ENCODE results near the gene LRRC66. TPM values are rescaled to one million over a fixed set of nuclear protein-coding genes. Genes with fewer than 3 reads are reported as not detected.

The LRRC66 gene
- polyA plus RNA-seq, 1 donor from 2014 or later = 0.45 TPM

DNA sequence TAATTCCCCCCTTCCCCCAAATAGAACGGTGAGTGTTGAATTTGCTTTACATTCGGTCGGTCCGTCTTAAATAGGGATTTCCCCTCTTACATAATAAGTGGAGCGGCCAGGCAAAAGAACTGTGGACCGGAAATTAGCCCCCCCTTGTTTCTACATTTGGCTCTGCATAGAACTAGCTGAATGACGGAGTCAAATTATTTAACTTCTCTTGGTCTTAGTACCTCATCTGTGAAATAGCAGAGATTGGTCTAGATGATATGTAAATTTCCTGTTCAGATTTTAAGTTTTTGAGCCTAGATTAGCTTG, 32.3 kb upstream of the LRRC66 start:
- Histone ChIP-seq H3K36me3 (ENCODE audit: insufficient read depth, low read length) (no peaks in the 10 kb centered on the region), H3K4me2 (ENCODE audit: low read length) (no peak overlapping the region)

DNA sequence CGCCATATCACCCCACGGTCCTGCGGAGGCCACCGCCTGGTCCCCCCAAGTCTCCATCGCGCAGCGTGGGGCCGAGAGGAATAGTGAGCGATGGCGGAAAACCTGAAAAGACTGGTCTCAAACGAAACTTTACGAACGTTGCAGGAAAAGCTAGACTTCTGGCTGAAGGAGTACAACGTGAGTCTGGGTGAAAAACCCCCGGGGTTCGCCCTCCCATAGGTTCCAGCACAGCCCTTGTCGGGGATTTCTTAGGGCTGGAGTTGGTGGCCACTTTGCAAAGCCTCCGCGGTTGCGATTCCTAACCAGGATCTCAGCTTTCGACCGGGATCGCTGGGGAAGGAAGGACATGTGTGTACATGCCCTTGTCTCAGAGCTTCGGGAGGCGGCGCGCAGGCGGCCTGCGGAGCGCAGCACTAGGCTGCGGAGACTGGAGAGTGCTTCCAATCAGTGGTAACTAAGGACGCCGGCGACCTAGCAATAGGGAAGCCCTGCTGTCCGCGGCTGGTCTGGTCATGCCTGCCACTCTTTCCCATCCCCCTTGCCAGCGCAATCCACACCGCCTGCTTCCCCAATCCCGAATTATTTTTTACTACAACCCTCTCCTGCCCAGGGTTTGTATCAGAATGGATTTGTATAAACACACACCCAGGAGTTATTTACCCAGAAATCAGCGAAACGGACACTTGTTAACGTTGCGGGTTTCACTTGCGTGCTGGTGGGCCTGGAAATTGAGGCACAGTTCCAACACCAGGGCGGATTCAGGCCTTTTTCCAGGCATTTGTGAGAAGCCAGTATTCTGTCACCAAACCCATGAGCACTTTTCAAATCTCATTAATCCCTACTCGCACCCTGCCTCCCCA, 31.7 kb upstream of the LRRC66 start:
- H3K27me3 ChIP-seq (ENCODE audit: insufficient read depth, low read depth, low read length) = peaks cover 27% of the 10 kb centered on the region
- no peaks in the 10 kb centered on the region for H3F3A ChIP-seq (ENCODE audit: insufficient read depth, low read length, poor library complexity, severe bottlenecking)
- no peak overlapping the region for H3K9ac ChIP-seq (ENCODE audit: low read length)
- H3K9me3 ChIP-seq (ENCODE audit: low read length) = peaks cover 11% of the 10 kb centered on the region
- no peak overlapping the region for H3K4me2 ChIP-seq (ENCODE audit: low read length)
- no peaks in the 10 kb centered on the region for H4K20me1 ChIP-seq (ENCODE audit: insufficient read depth)
- H3K4me3 ChIP-seq (ENCODE audit: low read length) = peak overlapping the region; percentile 60
- no peaks in the 10 kb centered on the region for H3K36me3 ChIP-seq (ENCODE audit: insufficient read depth, low read length)
- H2AFZ ChIP-seq (ENCODE audit: low read depth, low read length) = no peak overlapping the region
- no peaks in the 10 kb centered on the region for H3K79me2 ChIP-seq (replicated peaks; ENCODE audit: insufficient read depth, low read length)
- H3K9me2 ChIP-seq (ENCODE audit: insufficient read depth, low read length) = no peaks in the 10 kb centered on the region
- H3K27ac ChIP-seq (ENCODE audit: low read length) = no peak overlapping the region
- no peak for TF ChIP-seq MXI1 (conservative IDR thresholded peaks at IDR 0.05; ENCODE audit: poor library complexity, severe bottlenecking)
- TF ChIP-seq RAD21 (conservative IDR thresholded peaks at IDR 0.05) = no peak
- no peak for TF ChIP-seq EZH2 (IDR thresholded peaks at IDR 0.05; ENCODE audit: borderline replicate concordance, insufficient read depth, low read length, poor library complexity, severe bottlenecking)
- no peak for TF ChIP-seq REST (IDR thresholded peaks at IDR 0.05; ENCODE audit: borderline replicate concordance)
- no peak for TF ChIP-seq POLR2AphosphoS5 (IDR thresholded peaks at IDR 0.05)
- TF ChIP-seq CTCF (IDR thresholded peaks at IDR 0.05; ENCODE audit: poor library complexity, severe bottlenecking) = no peak

More for the DNA sequence above, 32.3 kb upstream of the LRRC66 start:
- Histone ChIP-seq H3K79me2 (replicated peaks; ENCODE audit: insufficient read depth, low read length) (no peaks in the 10 kb centered on the region), H4K20me1 (ENCODE audit: insufficient read depth) (no peaks in the 10 kb centered on the region), H3F3A (ENCODE audit: insufficient read depth, low read length, poor library complexity, severe bottlenecking) (no peaks in the 10 kb centered on the region), H2AFZ (ENCODE audit: low read depth, low read length) (no peak overlapping the region), H3K9ac (ENCODE audit: low read length) (no peak overlapping the region), H3K27ac (ENCODE audit: low read length) (no peak overlapping the region), H3K4me3 (ENCODE audit: low read length) (no peak overlapping the region), H3K9me3 (ENCODE audit: low read length) (peaks cover 11% of the 10 kb centered on the region), H3K27me3 (ENCODE audit: insufficient read depth, low read depth, low read length) (peaks cover 27% of the 10 kb centered on the region), H3K9me2 (ENCODE audit: insufficient read depth, low read length) (no peaks in the 10 kb centered on the region)
- TF ChIP-seq EZH2 (IDR thresholded peaks at IDR 0.05; ENCODE audit: borderline replicate concordance, insufficient read depth, low read length, poor library complexity, severe bottlenecking) (no peak), MXI1 (conservative IDR thresholded peaks at IDR 0.05; ENCODE audit: poor library complexity, severe bottlenecking) (no peak), REST (IDR thresholded peaks at IDR 0.05; ENCODE audit: borderline replicate concordance) (no peak), EP300 (conservative IDR thresholded peaks at IDR 0.05; ENCODE audit: poor library complexity, severe bottlenecking) (no peak)
